GM15510 (cell line): ENCODE measurements around the gene PTPRD.

Source experiments
- POLR2A ChIP-seq: IDR thresholded peaks from 3 replicates; pipeline ENCODE4 v1.6.1; 2011; ENCODE audit warnings: borderline replicate concordance; ENCODE audit not compliant: insufficient read length; ENCODE audit errors: extremely low read depth

Gene PTPRD

DNA sequence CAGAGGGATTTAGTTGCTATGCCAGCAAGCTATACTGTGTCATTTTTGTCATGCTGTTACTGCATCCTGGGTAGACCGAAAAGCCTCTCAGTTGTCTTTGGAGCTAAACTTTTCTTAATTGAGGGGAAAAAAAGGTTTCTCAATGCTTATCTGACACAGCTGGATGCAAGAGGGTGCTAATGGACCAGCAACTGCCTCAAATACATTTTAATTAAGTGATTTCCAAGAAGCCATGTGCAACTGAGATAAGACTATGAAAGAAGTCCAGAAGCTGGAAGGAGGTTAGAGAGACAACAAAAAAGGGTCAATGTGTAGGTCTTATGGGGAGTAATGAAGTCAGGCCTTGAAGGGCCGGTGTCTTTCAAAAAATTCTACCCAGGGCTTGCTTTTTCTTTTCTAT is 2347.5 kb downstream of the PTPRD start:
- no peak for TF ChIP-seq POLR2A
